Measurements from ENCODE around the gene NDUFAF7.
"Not testable (repeated sequence)": the region's sequence is repeated elsewhere in the genome, so short reads cannot be mapped to it uniquely, and the experiment has no call there.

Gene NDUFAF7

GRCh38 chr2:37219046-37219445, 12.4 kb upstream of the NDUFAF7 start:
- no peak for TF ChIP-seq CTCF (IDR thresholded peaks at IDR 0.05; ENCODE audit: low read depth, low read length, missing control alignments)
- no peak for DNase-seq (ENCODE audit: low read depth)
- no peak overlapping the region for H3K4me3 ChIP-seq (ENCODE audit: low read depth, low read length)

- DNase-seq (ENCODE audit: low read depth), result no peak
- TF ChIP-seq CTCF (IDR thresholded peaks at IDR 0.05; ENCODE audit: low read depth, low read length, missing control alignments), result no peak
Observed at GRCh38 chr2:37223131-37223530, 8.3 kb upstream of the NDUFAF7 start.

GRCh38 chr2:37224063-37224462, 7.4 kb upstream of the NDUFAF7 start:
- DNase-seq (ENCODE audit: low read depth), result no peak
- TF ChIP-seq CTCF (IDR thresholded peaks at IDR 0.05; ENCODE audit: low read depth, low read length, missing control alignments), result no peak
- no peak overlapping the region for H3K4me3 ChIP-seq (ENCODE audit: low read depth, low read length)

More at GRCh38 chr2:37223131-37223530, 8.3 kb upstream of the NDUFAF7 start:
- H3K4me3 ChIP-seq (ENCODE audit: low read depth, low read length), result no peak overlapping the region

GRCh38 chr2:37225129-37225528, 6.3 kb upstream of the NDUFAF7 start:
- not testable (repeated sequence) for DNase-seq (ENCODE audit: low read depth); H3K4me3 ChIP-seq (ENCODE audit: low read depth, low read length)

GRCh38 chr2:37226863-37227262, 4.6 kb upstream of the NDUFAF7 start:
- no peak for DNase-seq (ENCODE audit: low read depth)
- H3K4me3 ChIP-seq (ENCODE audit: low read depth, low read length), result no peak overlapping the region
- TF ChIP-seq CTCF (IDR thresholded peaks at IDR 0.05; ENCODE audit: low read depth, low read length, missing control alignments), result no peak

GRCh38 chr2:37228788-37229187, 2.7 kb upstream of the NDUFAF7 start:
- TF ChIP-seq CTCF (IDR thresholded peaks at IDR 0.05; ENCODE audit: low read depth, low read length, missing control alignments), result no peak
- H3K4me3 ChIP-seq (ENCODE audit: low read depth, low read length), result no peak overlapping the region
- no peak for DNase-seq (ENCODE audit: low read depth)

- no peak for TF ChIP-seq CTCF (IDR thresholded peaks at IDR 0.05; ENCODE audit: low read depth, low read length, missing control alignments)
- peak overlapping the region; percentile 98 for H3K4me3 ChIP-seq (ENCODE audit: low read depth, low read length)
- DNase-seq (ENCODE audit: low read depth), result no peak
Observed at GRCh38 chr2:37230581-37230980, 877 bp upstream of the NDUFAF7 start.

Data from GM12864 (cell line).